GM18867 (cell line): ENCODE measurements around the gene UCHL1.
A peak's percentile ranks its signal among the peaks of the same experiment; 100 is the strongest.
"Not testable (repeated sequence)": the region's sequence is repeated elsewhere in the genome, so short reads cannot be mapped to it uniquely, and the experiment has no call there.

Experiments
- ATAC-seq: cut with Tn5 transposase; IDR thresholded peaks from one replicate; pipeline ENCODE4 v1.9.1; 2021; ENCODE audit warnings: mild to moderate bottlenecking, moderate library complexity; ENCODE audit not compliant: unreplicated experiment

UCHL1 gene

DNA sequence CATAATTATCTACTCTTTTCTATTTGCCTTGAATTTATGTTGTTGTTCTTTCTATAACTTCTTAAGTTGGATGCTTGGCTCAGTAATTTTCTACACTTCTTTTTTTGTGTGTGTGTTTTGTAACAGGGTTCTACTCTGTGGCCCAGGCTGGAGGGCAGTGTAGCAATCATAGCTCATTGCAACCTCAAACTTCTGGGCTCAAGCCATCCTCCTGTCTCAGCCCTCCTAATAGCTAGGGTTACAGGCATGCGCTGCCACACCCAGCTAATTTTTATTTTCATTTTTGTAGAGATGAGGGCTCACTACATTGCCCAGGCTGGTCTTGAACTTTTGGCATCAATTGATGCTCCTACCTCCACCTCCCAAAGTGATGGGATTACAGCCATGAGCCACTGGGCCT lies 20.7 kb upstream of the UCHL1 start:
- no peak for ATAC-seq

DNA sequence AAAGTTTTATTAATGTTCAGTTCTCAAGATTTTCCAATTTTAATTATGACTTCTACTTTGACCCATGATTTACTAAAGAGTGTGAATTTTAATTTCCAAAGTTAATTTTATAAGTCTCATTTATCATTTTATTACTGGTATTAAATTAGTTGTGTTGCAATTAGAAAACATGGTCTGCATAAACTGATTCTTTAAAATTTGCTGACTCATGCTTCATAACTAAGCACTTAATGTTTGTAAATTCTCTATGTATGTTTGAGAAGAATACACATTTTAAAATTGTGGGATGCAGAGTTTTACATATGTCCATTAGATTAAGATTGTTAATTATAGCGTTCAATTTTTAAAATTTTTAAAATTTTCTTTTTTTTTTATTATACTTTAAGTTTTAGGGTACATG lies 20.2 kb upstream of the UCHL1 start:
- ATAC-seq: no peak

DNA sequence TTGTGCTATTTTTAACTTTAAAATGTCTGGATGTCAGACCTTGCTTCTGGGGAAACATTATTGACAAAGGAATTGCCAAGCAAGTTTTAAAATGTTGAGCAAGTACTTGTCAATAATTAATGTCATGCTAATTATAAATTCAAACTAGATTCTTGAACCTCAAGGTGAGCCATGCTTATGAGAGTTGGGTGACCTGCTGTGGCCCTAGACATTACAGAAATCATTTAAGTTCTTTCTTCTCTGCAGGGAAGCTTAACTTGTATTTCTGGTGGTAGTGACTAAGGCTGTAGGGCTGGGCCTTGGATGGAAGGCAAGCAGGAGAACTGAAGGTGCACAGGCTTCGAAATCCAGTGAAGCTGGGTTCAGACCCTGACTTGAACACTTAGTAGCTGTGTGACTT lies 14.8 kb upstream of the UCHL1 start:
- no peak for ATAC-seq

DNA sequence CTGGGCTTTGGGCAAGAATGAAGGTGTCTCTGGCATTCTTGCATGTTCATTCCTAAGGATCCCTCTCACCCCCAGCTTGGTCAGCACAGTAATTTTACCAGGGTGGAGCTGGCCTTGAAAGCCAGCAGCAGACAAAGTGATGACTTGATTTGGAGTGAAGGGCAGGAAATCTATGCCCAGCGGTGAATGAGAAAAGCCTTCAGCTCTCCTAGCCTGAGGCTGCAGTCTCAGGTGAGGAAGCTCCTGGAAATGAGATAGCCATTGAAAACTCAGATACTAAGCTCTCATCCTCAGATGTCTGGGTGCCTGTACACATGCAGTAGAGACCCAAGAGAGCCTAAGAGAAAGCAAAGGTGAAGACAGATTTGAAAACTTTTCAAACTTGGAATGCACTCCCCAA lies 10.7 kb upstream of the UCHL1 start:
- no peak for ATAC-seq

DNA sequence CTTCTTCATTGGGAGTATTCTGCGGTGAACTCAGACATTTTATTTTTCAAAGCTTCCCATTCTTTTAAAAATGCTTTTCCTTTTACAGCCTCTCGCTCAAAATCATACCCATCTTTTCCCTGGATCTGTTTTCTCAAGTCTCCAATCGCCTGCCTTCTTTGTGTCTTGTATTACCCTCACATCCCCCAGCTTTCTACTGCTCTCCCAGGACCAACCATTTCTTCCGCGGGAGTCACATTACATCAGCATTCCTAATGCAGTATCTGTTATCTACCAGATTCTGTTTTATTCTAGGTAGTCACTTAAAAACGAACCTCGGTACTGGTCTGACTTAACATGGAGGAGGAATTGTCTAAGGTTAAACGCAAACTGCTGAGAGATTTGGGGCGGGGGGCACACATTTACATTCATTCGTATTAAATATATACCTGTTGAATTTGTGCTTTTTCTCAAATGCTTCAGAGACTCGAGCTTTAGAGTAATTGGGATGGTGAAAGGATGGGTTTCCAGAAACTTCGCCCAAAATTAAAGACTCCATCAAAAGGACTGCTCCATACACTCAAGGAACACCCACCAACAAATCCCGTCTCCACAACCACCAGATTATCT lies 493 bp upstream of the UCHL1 start:
- ATAC-seq: no peak

DNA sequence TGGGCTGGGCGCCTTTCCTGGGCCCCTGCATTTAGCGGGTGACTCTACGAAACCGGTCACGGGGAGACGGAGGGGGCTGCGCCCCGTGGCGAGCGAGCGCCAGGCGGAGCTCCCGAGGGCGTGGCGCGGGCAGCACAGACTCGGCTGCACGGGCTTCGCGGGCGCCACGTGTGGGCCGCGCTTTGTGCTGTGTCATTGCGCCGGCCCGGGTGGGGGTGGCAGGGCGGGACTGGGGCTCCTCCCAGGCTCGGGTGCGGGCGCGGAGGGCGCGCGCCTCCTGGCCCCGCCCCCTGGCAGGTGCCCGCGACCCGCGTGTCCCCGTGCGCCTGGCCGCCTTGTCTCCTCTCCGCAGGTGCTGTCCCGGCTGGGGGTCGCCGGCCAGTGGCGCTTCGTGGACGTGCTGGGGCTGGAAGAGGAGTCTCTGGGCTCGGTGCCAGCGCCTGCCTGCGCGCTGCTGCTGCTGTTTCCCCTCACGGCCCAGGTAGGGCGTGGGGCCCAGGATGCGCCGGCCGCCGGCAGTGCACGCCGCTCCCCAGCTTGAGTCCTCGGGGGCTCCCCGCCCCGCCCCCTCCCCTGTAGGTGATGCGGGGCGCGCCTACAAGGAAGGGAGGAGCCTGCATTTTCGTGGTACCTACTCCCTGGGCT lies 651 bp downstream of the UCHL1 start:
- ATAC-seq: peak; percentile 80

DNA sequence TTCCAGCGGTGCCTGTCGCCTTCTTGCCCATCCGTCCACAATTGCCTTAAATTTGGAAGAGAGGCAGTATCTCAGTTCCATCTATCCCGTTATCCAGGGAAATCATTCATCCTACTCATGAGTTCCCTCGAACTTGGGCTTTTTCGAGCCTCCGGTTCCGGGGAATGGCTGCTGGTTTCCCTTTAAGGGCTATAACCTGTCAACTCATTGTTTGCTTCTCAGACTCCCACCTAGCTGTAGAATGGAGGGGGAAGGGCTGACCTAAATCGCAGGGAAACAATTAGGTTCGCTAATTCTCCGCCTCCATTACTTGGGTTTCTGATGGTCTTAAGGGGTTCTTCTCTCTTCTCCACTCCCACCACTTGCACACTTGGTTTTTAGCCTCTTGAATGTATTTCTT lies 1.2 kb downstream of the UCHL1 start:
- ATAC-seq: no peak

DNA sequence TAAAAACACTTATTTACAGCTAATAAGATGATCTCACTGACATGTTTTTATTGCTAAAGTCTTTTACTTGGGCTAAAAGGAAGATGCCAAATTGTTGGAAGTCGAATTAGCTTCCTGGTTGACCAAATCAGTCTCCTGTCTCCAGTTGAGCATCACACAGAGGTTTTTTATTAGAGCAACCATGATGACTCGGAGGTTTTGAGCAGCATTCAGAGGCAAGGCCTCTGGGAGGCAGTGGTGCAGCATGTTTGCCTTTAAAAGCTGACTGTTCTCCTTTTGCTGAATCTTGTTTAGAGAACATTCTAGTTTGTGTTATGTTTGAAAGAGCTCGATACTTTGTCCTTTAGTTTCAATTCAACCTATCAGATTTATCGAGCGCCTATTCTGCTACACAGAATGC lies 2.1 kb downstream of the UCHL1 start:
- ATAC-seq: no peak

DNA sequence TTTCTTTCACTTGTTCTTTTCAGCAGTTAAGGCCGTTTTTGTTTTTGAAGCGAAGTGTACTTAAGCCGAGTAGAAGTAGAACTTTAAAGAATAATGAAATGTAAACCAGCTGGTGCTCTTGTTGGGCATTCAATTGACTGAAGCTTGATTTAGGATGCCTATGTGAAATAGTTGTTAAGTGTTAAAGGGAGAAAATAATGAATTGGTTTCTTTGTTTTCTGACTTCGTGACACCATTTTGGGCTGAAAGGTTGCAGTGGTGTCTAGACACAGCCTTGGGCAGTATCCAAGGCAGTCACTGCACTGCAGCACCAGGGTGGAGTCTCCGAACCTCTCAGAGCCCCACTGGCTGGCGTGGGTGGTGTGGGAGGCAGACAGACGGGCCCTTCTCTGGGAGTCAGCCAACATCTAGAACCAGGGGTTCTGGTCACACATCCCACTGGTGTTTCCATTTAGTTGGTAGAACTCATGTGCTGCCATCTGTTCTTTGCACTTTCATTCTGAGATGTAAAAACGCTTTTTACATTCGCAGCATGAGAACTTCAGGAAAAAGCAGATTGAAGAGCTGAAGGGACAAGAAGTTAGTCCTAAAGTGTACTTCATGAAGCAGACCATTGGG lies 3.5 kb downstream of the UCHL1 start:
- no peak for ATAC-seq

DNA sequence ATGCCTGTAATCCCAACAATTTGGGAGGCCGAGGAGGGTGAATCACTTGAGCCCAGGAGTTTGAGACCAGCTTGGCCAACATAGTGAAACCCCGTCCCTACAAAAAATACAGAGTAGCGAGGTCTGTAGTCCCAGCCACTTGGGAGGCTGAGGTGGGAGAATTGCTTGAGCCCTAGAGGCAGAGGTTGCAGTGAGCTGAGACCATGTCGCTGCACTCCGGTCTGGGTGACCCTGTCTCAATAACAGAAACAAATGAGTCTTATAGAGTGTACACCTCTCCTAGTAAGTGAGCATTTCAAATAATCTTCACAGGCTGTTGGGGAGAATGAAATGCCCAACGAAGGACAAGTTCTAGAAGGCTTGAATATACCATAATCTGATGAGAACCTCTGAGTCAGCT lies 5.5 kb downstream of the UCHL1 start:
- ATAC-seq: no peak

DNA sequence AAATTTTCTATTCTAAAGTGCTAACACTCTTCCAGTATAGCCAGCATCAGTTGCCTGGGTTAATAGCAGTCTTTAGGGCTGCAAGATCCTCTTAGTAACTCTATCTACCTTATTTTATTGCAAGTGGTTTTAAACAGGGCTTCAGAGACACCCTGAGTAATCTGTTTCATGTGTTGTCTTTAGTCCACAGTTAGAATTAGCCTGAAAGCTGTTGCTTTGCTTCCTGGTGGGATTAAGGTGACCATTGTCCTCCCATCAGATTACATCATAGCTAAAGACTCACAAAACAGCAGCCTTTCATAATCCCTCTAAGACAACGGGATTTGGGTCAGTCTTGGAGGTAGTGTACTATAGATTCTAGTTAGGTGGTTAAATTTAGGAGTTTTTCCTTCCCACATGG lies 7.5 kb downstream of the UCHL1 start:
- ATAC-seq: no peak

DNA sequence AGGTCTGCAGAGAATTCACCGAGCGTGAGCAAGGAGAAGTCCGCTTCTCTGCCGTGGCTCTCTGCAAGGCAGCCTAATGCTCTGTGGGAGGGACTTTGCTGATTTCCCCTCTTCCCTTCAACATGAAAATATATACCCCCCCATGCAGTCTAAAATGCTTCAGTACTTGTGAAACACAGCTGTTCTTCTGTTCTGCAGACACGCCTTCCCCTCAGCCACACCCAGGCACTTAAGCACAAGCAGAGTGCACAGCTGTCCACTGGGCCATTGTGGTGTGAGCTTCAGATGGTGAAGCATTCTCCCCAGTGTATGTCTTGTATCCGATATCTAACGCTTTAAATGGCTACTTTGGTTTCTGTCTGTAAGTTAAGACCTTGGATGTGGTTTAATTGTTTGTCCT lies 11.3 kb downstream of the UCHL1 start:
- peak; percentile 62 for ATAC-seq

DNA sequence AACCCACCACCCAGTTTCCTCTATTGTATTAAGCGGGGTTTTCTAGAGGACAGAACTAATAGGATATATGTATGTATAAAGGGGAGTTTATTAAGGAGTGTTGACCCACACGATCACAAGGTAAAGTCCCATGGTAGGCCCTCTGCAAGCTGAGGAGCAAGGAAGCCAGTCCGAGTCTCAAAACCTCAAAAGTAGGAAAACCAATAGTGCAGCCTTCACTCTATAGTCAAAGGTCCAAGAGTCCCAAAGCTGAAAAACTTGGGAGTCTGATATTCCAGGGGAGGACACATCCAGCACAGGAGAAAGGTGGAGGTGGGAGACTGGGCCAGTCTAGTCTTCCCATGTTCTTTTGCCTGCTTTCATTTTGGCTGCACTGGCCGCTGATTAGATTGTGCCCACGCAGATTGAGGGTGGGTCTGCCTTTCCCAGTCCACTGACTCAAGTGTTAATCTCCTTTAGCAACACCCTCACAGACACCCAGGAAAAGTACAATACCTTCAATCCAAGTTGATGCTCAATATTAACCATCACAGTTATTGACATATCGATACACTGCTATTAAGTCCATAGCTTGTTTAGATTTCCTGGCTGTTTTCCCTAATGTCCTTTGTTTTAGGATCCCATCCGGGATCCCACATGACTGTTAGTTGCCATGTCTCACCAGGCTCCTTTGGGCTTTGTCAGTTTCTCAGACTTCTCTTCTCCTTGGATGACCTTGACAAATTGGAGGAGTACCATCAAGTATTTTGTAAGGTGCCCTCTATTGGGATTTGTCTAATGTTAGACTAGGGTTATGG lies 12.2 kb downstream of the UCHL1 start:
- no peak for ATAC-seq

DNA sequence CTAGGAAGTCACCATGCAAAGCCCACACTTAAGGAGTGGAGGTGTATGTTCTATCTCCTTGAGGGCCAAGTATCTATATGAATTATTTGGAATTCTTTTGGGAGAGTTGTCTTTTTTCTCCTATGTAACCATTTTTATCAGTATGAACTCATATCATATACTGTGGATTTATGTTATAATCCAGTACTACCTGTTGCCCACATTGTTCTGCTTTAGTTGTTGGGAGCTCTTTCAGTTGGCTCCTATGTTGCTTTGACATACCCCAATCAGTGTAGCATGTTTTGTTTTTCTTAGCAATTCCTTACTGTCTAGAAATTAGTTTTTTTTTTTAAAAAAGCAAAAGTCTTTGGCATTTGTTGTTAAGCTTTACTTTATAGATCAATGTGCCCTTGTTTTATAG lies 13.0 kb downstream of the UCHL1 start:
- ATAC-seq: no peak

DNA sequence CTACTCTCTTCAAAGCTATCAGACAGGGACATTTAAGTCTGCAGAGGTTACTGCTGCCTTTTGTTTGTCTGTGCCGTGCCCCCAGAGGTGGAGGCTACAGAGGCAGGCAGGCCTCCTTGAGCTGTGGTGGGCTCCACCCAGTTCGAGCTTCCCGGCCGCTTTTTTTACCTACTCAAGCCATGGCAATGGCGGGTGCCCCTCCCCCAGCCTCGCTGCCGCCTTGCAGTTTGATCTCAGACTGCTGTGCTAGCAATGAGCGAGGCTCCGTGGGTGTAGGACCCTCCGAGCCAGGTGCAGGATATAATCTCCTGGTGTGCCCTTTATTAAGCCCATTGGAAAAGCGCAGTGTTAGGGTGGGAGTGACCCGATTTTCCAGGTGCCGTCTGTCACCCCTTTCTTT lies 19.2 kb downstream of the UCHL1 start:
- ATAC-seq: not testable (repeated sequence)

DNA sequence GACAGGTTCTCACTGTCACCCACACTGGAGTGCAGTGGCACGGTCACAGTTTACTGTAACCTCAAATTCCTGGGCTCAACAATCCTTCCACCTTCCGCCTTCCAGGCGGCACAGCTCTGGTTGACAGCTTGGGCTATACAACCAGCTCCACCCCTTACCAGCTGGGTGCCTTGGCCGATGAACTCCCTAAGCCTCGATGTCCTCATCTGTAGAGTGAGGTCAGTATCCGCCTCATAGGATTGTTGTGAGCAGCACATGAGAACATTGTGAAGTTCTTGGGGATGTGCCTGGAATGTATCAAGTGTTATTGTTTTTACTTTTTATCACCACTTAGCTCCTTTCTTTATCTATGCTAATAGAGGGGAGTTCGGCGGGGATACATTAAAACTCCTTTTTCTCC lies 23.3 kb downstream of the UCHL1 start:
- no peak for ATAC-seq

DNA sequence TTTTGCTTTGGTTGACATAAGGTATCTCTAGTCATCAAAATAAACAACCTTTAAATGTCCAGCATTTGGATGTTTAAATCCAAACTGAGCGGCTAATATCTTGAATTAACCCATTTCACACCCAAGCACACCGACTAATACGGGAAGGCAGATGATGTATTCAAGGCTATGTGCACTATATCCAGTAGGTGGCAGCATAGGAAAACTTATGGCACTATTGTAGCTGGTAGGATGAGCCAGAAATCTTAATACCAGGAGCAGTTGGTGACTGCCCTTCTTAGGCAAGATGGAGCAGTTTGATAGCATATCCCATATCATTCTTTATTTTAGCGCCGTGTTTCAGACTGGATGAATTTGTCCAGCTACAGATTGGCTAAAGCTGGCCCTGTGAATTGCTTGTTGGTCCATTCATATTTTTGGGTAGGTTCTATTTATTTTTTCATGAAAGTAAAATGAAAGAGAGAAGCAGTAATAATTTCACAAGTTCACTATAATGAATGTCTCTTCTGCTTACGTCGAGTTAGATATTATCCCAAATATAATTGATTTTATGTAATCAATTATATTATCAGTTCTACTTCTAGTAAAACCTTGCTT lies 24.4 kb downstream of the UCHL1 start:
- ATAC-seq: peak; percentile 97

DNA sequence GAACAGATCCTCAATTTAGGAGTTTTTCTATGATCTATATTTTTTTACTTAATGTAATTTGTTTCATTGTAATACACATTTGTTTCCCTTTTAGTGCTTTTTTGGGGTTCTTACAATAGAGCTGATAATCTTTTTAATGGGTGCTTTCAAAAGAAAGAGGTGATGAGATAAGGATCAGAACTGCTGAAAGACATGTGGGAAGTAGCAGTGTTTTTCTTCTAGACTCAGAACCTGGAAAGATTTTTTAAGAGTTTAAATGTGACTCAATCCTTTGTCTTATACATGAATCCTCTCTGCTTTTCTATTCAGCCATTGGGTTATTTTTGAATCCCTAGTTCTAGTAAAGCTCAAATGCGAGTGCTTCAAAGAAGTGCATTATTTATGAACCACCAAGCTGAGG lies 25.6 kb downstream of the UCHL1 start:
- ATAC-seq: no peak

DNA sequence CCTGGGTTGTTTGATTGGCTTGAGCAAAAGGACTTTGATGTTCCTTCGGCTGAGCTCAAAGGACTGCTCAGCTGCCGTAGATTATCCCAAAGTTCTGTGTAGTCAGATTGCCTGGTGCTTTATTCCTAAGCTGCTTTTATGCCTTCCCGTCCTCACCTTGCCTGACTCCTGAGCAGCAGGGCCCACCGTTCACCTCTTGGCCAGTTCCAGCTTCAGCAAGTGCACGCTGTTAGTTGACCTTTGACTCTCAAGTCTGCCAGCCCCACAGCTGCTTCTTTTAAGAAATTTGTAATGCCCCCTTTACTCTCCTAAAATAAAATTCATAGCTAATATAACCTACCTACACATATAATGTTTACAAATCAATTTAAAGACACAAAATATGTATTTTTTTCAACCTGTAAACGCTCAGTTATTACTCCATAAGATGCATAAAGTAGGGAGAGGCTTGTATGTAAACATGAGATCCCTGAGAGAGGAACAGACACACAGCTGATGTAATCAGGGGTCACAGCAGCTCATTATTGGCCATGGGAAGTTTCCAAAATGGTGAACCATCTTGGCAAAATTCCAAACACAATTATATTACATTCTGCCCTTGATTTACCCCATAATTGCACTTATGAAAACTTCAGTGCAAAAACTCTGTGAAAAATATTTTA lies 28.6 kb downstream of the UCHL1 start:
- no peak for ATAC-seq

DNA sequence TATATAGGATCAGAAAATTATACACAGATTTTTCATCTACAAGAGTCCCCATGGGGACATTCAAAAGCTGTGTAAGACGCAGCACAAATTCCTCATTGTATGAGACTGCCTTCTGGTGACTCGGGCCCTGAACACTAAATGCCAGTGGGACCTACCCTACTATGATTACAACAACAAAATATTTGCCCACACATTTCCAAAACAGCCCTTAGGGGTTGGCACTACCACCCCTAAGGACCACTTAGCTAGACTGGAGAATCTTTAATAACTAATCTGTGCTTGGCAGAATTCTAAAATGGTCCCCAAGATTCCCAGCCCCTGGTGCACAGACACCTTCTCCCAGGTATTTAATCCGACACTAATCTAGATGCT lies 29.1 kb downstream of the UCHL1 start:
- no peak for ATAC-seq

DNA sequence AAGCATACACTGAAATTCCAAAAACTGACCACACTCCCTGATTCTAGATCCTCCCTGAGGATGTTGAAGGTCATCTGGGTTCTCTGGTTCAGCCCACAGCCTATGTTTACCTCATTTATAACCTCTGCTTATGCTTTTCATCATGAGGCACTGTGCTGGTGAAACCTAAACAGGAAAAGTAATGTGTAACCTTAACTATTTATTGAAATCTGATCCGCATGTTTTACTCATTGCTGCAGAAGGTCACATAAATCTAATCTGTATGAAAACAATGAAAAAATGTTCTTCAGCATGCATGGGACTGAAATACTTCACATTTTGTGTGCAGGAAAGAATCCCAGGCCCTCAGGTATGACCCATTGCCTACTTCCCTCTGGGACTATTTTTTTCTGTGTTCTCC lies 30.3 kb downstream of the UCHL1 start:
- no peak for ATAC-seq
